ENCODE results near the gene KDM4D. TPM values are rescaled to one million over a fixed set of nuclear protein-coding genes. Genes with fewer than 3 reads are reported as not detected.
A peak's percentile ranks its signal among the peaks of the same experiment; 100 is the strongest.

KDM4D gene
- total and polyA plus RNA-seq, 8 donors, result 0.12 to 0.73 (median 0.31) TPM; not detected in 3

DNA sequence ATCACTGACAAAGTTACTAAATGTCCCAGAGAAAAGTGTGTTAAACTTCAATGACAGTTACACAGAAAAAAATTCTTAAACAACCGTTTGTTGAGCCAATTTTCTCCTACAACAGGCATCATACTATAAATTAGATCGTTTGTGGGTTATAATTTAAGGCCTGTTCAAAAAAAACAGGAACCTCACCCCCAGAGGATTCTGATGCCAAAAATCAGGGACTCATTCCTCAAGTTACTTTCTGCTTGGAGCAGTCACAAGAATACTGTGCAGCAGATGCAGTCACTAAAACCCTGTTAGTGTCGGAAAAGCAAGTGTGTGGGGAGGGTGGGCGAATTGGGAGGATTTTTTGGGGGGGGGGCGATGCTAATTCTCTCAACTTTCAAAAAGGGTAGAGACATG lies 810 bp upstream of the KDM4D start:
- WGBS, 5 donors, result 2 to 4% (median 3%) methylated on average over 5 of the region's 5 CpGs
- no peak for DNase-seq
- H3K27ac ChIP-seq, result peak overlapping the region in 3 of 5 donors; percentile 82 to 90 (median 88)
- H3K4me3 ChIP-seq, result peak overlapping the region; percentile 72 to 98 (median 90)
- peaks cover 13 to 44% (median 25%) of the 10 kb centered on the region in 4 donors for H3K4me1 ChIP-seq
- intact Hi-C loops (cut with DNase I; ENCODE audit: low total_unique reads), result no loop called here
- no peaks in the 10 kb centered on the region for H3K27me3 ChIP-seq
- H3K36me3 ChIP-seq, result peaks cover 32 to 44% (median 43%) of the 10 kb centered on the region in 4 donors
- TF ChIP-seq, protein P1, sequence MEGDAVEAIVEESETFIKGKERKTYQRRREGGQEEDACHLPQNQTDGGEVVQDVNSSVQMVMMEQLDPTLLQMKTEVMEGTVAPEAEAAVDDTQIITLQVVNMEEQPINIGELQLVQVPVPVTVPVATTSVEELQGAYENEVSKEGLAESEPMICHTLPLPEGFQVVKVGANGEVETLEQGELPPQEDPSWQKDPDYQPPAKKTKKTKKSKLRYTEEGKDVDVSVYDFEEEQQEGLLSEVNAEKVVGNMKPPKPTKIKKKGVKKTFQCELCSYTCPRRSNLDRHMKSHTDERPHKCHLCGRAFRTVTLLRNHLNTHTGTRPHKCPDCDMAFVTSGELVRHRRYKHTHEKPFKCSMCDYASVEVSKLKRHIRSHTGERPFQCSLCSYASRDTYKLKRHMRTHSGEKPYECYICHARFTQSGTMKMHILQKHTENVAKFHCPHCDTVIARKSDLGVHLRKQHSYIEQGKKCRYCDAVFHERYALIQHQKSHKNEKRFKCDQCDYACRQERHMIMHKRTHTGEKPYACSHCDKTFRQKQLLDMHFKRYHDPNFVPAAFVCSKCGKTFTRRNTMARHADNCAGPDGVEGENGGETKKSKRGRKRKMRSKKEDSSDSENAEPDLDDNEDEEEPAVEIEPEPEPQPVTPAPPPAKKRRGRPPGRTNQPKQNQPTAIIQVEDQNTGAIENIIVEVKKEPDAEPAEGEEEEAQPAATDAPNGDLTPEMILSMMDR (IDR thresholded peaks at IDR 0.05), result no peak
- TF ChIP-seq POLR2A (IDR thresholded peaks at IDR 0.05) (no peak), POLR2AphosphoS5 (IDR thresholded peaks at IDR 0.05) (no peak), EP300 (IDR thresholded peaks at IDR 0.05) (no peak)
- H3K9me3 ChIP-seq, result no peaks in the 10 kb centered on the region

DNA sequence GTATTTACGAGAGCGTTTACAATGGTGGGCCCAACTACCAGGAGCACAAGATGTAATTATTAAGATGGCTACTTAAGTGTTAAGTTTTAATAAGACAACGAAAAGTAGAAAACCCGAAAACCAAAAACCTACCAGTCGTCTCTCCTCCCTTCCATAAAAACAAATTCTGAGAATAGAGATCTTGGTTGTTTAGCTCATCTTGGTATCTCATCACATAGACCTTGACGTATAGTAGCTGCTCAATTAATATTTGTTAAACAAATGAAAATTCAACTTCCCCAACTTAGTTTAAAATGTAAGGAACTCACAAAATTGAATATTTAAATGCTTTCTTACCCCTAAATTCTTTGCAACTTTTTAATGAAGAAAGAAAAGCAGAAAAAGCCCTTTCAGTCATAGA lies 669 bp downstream of the KDM4D start:
- H3K4me3 ChIP-seq, result peak overlapping the region; percentile 72 to 98 (median 90)
- H3K36me3 ChIP-seq, result peaks cover 17 to 29% (median 28%) of the 10 kb centered on the region in 4 donors
- peak overlapping the region in 1 of 5 donors; percentile 82 for H3K27ac ChIP-seq
- no peaks in the 10 kb centered on the region for H3K9me3 ChIP-seq
- no peak for DNase-seq
- H3K27me3 ChIP-seq, result no peaks in the 10 kb centered on the region
- 48 to 57% (median 49%) methylated on average over 6 of the region's 6 CpGs for WGBS, 5 donors
- peaks cover 13 to 34% (median 25%) of the 10 kb centered on the region in 4 donors for H3K4me1 ChIP-seq
- TF ChIP-seq POLR2A (IDR thresholded peaks at IDR 0.05) (no peak), POLR2AphosphoS5 (IDR thresholded peaks at IDR 0.05) (no peak), EP300 (IDR thresholded peaks at IDR 0.05) (no peak)
- TF ChIP-seq, protein P1 (IDR thresholded peaks at IDR 0.05), result no peak
- intact Hi-C loops (cut with DNase I; ENCODE audit: low total_unique reads), result no loop called here

DNA sequence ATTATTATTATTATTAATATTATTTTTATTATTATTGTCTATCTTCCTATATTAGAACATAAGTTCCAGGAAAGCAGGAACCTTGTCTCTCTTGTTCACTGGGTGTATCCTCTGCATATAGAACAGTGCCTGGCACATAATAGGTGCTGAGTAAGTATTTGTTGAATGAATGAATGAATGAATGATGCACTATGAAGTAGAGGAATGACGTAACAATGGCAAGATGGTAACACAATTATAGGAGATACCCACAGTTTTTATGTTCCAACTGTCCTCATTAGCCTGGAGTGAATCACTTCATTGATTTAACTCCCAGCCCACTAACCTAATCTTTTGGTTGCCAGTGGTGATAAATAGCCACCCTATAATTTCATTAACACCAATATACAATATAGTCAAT lies 2.1 kb downstream of the KDM4D start:
- no peaks in the 10 kb centered on the region for H3K9me3 ChIP-seq
- peaks cover 13 to 31% (median 24%) of the 10 kb centered on the region in 4 donors for H3K4me1 ChIP-seq
- DNase-seq, result no peak
- H3K27ac ChIP-seq, result no peak overlapping the region
- intact Hi-C loops (cut with DNase I; ENCODE audit: low total_unique reads), result no loop called here
- WGBS, 5 donors, result 89 to 93% (median 91%) methylated on average over 1 of the region's 1 CpG
- H3K27me3 ChIP-seq, result no peaks in the 10 kb centered on the region
- TF ChIP-seq, protein P1 (IDR thresholded peaks at IDR 0.05), result no peak
- TF ChIP-seq POLR2A (IDR thresholded peaks at IDR 0.05), result no peak
- no peak overlapping the region for H3K4me3 ChIP-seq
- peaks cover 3 to 15% (median 14%) of the 10 kb centered on the region in 4 donors for H3K36me3 ChIP-seq

DNA sequence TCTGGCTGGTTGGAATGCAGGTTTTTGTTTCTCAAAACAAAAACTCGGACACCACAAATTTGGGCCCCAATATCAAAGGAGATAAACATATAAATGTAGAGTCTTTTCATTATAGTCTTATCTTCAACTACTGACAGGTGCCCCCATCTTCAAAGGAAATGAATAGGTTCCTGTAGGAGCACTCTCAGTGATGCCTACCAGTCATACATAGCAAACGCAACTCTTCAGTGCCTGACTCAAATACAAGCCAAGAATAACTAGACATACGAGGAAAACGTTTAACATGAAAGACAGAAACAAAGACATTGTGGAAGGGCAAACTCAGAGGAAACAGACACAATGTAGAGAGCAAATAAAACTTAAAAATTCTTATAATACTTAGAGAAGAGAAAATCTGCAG lies 13.9 kb downstream of the KDM4D start:
- intact Hi-C loops (cut with DNase I; ENCODE audit: low total_unique reads), result no loop called here
- H3K4me3 ChIP-seq, result no peak overlapping the region
- H3K27ac ChIP-seq, result no peak overlapping the region
- H3K4me1 ChIP-seq, result no peaks in the 10 kb centered on the region
- 66 to 76% (median 70%) methylated on average over 4 of the region's 4 CpGs for WGBS, 5 donors
- no peak for DNase-seq
- H3K36me3 ChIP-seq, result no peaks in the 10 kb centered on the region
- TF ChIP-seq, protein P1 (IDR thresholded peaks at IDR 0.05), result no peak
- no peak for TF ChIP-seq POLR2A (IDR thresholded peaks at IDR 0.05)
- no peaks in the 10 kb centered on the region for H3K27me3 ChIP-seq
- H3K9me3 ChIP-seq, result no peaks in the 10 kb centered on the region
